Inflammatory macrophage (primary cell): ENCODE data around the gene SURF6.
"Not testable (repeated sequence)": the region's sequence is repeated elsewhere in the genome, so short reads cannot be mapped to it uniquely, and the experiment has no call there.

Experiments
- DNase-seq, 2 donors: peaks; one replicate each; pipeline ENCODE4 v3.0.0-alpha.2; 2020 to 2022
- total RNA-seq, 18 experiments: gene quantifications; one replicate each; lab custom pipeline; 2026; ENCODE audit warnings: mixed read lengths in 6 of 18, inconsistent platforms in 2 of 18; lab: John Stamatoyannopoulos, UW

SURF6 gene
- total RNA-seq: 5.0 to 55.2 (median 23.1) reads per million in 18 experiments

DNA sequence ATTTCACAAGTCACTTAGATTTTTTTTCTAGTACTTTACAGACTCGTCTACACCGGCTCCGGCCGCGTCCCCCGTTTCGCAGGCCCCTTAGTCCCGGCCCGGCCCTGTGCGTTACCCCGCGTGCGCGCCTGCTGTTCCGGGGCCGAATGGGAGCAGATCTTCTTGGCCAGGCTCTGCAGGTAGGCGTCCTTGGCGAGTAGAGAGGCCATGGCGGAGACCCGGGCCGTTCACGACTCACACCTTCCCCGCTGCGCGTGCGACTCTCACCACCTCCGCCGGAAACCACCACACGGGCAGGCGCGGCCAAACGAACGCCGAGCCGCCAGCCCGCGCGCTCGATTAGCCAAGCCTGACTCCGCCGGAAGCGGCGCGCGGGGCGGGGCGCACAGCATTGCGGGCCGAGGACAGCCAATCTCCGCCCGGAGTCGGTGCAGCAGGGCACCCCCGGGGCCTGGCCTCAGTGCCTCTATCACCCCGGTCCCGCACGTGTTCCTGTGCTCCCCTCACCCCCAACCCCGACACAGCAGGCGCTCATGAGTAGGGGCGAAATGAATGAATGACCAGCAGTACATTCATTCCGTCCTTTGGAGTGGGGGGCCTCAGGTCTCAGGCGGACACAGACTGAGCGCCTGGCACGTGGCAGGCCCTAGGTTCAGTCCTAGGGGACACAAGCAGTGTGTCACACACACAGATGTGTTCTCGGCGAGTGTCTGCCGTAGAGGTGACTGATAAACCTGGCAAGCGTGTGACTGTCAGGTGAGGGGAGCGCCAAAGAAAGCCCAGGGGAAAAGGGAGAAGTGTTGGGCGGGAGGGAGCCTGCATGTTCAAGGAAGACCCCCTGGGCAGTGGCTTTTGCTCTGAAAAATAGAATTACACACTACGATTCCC, at the start of gene SURF6:
TSS of gene SURF6 (minus strand) at position 265 of the 888 bp plus-strand sequence. CDS start at position 209, 56 bp downstream.
- peak; percentile 89 to 92 for DNase-seq

DNA sequence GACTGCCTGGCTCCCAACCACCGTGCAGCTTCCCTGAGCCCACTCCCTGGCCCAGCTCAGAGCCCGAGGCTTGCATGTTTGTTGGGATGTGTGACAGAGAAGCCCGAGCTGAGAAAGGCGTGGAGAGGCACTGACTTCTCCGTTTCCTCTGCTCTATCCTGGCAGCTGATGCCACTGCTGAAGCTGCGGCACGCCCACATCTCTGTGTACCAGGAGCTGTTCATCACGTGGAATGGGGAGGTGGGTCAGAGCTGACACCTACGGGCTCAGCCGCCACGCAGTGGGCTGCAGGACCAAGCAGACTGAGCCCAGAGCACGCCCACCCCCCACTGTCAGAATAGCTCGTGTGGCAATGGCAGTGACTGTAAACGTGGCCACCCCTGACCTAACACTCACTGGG, 49.5 kb upstream of the SURF6 start:
- DNase-seq: no peak

DNA sequence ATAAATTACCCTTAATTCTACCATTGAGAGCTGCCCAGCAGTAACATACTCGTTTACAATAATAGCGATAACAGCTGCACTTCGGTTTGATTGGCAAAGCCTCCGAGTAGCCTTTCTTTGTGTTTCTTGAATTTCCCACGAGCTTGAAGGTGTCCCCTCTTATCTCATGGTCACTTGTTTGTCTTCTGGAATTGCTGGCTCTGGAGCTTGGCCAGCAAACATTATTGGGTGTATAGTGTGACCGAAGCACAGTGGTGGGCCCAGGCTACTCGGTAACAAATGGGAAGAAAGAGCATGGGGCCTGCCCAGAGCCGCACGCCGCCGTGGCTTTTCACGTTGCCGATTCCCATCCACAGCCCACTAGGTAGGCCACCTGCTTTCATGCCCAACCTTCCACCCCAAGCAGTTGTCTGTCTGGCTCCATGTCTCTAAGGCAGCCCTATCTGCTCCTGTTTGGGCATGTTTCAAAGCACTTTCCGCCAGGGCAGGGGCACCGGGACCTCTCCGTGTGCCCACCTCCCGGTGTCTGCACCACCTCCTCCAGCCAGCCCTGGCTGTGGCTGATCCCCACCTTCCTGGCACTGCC, 48.8 kb upstream of the SURF6 start:
- no peak for DNase-seq

DNA sequence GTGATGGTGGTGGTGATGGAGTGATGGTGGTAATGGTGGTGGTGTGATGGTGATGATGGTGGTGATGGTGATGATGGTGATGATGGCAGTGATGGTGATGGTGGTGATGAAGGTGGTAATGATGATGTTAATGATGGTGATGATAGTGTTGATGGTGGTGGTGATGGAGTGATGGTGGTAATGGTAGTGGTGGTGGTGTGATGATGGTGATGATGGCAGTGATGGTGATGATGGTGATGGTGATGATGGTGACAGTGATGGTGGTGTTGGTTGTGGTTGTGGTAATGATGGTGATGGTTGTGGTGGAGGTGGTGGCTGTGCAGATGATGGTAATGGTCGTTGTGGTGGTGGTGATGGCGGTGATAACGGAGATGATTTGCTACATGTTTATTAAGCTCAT, 47.5 kb upstream of the SURF6 start:
- DNase-seq: no peak

DNA sequence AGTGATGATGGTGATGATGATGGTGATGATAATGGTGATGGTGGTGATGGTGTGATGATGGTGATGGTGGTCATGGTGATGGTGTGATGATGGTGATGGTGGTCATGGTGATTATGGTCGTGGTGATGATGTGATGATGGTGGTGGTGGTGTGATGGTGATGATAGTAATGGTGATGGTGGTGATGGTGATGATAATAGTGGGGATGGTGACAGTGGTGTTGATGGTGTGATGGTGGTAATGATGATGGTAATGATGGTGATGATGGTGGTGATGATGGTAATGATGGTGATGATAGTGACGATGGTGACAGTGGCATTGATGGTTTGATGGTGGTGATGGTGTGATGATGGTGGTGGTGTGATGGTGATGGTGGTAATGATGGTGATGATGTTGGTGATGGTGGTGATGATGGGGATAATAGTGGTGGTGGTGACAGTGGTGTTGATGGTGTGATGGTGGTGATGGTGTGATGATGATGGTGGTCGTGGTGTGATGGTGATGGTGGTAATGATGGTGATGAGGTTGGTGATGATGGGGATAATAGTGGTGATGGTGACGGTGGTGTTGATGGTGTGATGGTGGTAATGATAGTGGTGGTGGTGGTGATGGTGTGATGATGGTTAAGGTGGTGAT, 46.6 kb upstream of the SURF6 start:
- no peak for DNase-seq

DNA sequence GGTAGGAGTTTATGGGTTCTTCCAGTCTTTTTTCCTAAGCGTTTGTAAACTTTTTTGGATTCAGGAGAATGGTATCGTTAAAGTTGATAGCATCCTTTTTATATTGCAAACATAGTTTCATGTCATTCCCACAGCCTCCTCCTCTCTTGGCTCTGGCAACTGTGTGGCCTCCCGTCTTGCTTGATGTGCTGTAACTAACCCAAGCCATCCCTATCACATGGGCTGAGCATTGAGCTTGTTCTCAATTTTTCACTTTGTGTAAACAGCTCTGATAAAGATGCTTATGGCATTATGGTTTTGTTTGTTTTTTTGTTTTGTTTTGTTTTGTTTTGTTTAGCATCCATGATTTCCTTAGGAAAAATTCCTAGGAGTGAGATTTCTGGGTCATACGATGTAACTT, 44.7 kb upstream of the SURF6 start:
- DNase-seq: no peak

DNA sequence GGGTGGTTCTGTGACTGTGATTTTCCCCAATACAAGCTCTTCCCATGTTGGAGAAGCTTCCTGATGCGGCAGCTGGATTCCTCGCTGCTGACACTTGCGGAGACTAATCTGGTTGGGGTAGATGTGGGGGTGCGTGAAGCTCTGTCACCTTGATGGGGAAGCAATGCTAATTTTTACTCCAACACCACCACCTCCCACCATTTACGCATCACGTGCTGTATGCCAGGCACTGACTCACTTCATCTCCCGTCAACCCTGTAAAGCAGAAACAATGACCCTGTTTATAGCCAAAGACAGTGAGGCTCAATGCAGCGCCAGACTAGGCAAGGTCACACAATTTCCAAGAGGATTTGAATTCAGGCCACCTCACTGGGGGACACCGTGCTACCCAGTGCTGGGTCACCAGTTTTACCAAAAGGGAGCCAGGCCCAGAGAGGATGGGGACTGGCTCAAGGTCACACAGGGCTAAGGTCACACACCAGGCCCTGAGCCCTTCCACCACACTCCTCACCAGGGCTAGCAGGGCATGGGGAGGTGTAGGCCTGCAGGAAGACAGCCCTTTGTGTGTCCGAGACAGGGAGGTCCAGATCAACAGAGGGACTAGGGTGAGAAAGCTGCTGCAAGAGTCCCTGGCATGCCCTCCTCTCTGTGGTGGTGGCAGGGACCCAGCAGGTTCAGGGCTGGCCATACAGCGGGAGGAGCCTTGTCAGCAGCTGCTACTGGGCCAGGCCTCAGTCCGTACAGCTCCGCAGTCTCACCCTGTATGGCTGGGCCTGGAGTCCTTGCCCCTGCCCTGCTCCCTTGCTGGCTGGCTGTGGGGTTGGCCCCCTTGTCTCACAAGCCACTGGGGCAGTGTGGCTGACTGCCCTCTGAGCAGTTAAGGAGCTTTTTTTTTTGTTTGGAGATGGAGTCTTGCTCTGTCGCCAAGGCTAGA, 43.4 kb upstream of the SURF6 start:
- no peak for DNase-seq

DNA sequence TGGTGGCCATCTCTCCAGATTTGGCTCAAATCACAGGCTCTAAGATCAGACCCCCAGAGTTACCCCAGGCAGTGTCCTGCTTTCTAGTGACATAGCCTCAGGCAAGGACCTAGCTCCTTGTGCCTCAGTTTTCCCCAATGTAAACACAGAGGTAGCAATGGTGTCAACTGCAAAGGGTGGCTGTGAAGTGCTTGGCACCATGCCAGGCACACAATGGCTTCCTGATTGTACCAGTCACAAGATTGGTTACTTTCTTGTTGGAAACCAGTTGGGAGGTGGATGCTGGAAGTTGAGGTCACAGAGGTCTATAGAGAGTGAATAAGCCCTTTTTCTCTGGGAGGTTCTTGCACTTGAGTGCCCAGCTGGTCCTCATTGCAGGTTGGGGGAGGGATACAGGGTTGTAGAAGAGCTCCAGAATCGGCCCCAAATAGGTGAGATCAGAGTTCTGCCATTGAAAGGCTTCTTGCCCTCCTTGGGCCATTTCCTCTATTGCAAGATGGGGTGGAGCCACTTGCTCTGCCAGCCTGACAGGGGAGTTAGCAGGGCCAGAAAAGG, 42.5 kb upstream of the SURF6 start:
- DNase-seq: no peak

DNA sequence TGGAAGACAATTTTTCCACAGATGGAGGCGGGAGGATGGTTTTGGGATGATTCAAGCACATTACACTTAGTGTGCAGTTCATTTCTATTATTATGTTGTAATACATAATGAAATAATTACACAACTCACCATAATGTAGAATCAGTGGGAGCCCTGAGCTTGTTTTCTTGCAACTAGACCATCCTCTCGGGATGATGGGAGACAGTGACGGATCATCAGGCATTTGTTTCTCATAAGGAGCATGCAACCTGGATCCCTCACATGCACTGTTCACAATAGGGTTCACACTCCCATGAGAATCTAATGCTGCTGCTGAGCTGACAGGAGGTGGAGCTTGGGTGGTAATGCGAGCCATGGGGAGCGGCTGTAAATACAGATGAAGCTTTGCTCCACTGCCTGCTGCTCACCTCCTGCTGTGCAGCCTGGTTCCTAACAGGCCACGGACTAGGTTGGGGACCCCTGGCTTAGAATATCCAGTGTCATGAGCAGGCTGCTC, 41.8 kb upstream of the SURF6 start:
- no peak for DNase-seq

DNA sequence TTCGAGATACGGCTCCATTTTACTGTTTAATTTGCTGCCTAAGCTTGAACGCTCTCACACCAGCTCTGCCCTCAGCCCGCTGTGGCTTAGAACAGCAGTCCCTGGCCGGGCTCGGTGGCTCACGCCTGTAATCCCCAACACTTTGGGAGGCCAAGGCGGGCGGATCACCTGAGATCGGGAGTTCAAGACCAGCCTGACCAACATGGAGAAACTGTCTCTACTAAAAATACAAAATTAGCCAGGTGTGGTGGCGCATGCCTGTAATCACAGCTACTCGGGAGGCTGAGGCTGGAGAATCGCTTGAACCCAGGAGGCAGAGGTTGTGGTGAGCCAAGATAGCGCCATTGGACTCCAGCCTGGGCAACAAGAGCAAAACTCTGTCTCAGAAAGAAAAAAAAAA, 41.3 kb upstream of the SURF6 start:
- DNase-seq: not testable (repeated sequence)

DNA sequence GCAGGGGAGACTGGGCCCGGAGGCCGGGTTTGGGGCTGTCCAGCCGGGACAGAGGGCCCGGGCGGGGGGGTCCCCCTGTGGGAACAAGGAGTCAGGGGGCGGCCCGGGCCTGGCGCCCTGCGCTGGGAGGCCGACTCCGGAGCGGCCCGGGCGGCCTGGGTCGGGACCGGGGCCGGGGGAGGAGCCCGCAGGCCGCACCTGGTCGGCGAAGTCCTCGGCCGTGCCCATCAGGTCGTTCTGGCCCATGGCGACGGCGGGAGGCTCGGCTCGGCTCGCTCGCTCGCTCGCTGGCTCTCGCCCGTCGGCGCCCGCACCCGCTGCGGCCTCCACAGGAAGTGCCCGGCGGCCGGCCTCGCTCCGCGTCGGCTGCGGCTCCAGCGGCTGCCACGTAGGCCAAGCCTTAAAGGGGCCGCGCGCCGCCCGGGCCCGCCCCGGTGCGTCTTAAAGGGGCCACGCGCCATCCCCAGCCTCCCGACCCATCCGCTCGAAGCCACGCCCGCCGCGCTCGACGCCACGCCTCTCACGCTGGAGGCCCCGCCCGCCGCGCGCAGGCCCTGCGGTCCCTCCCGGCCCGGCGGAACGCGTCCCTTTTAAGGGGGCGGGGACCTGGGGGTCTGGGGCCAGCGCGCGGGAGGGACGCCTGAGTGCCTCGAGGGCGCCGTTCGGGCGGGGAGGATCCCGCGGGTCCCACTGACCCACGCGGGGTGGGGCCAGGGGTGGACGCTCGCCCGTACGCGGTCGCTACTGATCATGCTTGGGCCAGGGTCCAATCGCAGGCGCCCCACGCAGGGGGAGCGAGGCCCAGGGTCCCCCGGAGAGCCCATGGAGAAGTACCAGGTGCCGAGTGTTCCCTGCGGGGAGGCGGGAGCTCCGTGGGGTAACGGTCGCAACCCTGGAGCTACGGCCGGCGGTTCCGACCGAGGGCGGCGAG, 40.0 kb upstream of the SURF6 start, which contains the start of the genes STKLD1 and SURF4:
TSS of gene STKLD1 (plus strand) at position 643 of the 931 bp plus-strand sequence. CDS start at position 751, 108 bp downstream.
TSS of gene SURF4 (minus strand) at position 337 of the 931 bp plus-strand sequence. CDS start at position 246, 91 bp downstream.
- DNase-seq: peak; percentile 97 to 98

DNA sequence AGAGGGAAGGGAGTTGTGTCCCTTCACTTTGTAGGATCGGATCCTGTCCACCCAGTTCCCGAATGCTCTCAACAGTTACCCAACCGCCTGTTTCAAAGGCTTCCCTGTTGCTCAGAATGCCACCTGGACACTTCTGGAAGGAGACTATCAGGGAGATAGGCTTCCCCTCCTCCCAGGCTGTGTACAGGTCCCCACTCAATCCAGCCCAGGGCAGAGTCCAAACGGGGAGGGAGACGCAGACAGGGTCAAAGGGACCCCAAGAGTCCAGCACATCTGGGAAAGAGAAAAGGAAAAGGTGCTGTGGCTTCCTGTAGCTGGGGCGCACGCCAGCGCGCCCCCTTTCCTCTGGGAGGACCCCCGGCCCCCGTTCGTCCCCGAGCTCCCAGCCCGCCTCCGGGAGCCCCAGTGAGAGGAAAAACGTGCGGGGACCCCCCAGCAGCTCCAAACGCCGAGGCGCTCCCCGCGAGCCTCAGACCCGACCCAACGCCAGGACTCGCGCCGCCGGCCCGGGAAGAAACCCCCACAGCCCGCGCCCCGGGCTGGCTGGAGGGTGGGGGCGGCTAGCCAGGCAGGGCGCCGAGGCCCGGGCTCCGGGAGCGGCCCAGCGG, 39.2 kb upstream of the SURF6 start:
- DNase-seq: peak; percentile 40 to 60

DNA sequence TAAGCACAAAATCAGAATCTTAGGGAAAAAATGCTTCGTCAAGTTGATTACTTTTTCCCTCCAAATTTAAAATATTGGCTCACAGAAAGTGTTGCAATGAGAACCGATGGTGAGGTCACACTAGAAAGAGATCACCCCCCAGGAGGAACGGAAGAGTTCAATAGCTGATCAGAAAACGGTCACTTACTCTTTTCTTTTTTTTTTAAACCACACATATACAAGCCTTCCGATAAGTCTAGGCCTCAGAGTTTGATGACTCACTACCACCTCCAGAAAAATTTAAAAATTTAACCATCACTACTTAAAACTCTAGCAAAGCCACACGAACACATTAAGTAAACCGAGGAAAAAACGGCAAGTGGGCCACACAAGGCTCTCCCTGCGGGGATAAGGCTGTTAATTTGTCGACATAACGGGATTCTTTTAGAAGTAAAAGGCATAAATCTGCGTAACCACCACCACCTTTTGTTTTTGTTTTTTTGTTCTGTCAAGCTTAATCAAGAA, 38.7 kb upstream of the SURF6 start:
- peak; percentile 8 to 47 for DNase-seq

DNA sequence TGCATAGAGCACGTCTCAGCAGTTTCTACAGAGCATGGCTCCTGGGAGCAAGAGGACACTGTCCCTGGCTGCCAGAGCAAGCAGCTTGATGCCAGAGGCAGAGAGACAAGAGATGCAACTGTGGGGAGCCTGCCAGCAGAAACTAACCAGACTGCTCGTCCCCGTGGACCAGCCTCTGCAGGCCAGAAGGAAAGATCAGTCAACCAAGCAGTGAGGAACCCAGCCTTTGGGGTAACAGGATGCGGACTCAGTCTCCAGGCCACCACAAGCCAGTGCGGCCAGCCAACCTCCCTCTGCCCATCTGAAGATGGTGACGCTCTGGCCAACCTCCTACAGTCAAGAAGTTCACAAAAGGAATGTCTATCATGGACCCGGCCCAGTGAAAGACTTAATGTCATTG, 36.2 kb upstream of the SURF6 start:
- no peak for DNase-seq

DNA sequence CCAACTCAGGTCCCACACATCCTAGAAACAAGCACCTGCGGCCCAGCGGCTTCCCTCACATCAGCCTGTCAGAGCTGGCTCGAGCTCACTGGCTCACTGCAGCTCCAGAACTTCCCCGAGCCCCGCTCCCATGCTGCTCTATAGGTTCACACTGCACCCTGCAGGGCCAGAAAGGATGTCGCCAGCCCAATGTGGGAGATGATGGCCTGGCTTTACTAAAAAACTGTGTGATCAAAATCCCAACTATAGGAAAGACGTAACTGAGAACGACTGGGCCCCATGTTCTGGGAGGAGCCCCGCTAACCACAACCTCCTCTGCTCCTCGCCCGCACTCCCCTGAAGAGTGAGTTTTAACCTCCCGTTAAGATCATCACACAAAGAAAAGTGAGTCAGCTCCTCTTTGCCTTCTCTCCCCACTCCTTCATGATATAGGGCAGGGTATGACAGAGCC, 35.3 kb upstream of the SURF6 start:
- DNase-seq: peak in 1 of 2 donors; percentile 9

DNA sequence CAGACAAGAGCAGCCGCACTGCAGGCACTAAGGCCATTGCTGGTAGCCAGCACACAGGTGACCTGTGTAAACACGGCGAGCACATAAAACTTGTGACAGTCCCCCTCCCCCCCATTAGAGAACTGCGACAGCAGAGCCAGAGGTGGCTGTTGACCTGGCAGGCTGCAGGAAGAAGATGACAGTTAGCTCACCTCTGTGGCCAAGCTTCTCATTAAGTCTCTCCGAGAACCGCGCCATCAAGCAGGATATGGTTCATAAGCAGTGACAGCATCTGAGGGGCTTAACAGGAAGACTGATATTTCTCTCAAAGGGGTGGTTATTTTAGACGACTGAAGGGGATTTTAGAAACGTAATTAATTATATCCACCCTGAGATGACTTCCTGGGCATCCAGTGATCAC, 34.7 kb upstream of the SURF6 start:
- DNase-seq: no peak

DNA sequence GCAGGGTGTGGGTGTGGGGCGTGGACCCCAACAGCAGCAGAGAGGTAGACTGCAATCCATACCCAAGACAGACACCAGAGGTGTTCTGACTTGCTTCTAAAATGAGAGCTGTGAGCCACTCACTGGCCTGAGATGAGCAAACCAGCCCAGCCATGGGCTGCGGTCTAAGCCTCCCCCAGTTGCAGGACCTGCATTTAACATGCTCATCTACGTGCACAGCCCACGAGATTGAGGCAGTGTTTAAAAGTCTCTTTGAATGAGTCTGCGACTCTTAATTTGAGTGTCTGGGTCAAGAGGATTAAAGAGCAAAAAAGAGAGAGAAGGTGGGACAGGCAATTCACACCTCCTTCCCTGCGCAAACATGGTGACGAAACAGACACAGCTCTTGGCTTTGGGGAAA, 33.9 kb upstream of the SURF6 start:
- no peak for DNase-seq

DNA sequence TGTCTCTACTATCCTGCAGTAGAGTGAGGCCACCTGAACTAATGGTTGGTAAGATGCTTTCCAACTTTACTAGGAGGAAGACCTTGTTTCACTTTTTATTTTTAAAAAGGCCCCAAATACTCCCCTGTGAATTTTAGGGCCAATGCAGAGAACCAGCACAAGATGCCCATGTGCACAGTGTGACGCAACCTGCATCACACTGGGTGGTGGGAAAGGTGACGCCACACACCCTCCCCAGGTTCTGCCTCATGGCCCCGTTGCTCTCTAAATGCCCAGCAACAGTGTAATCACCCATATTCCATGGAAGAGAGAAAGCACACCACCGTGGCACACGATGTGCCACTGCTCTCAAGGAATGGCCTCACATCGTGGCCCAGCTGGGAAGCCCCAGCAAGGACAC, 33.4 kb upstream of the SURF6 start:
- DNase-seq: no peak

DNA sequence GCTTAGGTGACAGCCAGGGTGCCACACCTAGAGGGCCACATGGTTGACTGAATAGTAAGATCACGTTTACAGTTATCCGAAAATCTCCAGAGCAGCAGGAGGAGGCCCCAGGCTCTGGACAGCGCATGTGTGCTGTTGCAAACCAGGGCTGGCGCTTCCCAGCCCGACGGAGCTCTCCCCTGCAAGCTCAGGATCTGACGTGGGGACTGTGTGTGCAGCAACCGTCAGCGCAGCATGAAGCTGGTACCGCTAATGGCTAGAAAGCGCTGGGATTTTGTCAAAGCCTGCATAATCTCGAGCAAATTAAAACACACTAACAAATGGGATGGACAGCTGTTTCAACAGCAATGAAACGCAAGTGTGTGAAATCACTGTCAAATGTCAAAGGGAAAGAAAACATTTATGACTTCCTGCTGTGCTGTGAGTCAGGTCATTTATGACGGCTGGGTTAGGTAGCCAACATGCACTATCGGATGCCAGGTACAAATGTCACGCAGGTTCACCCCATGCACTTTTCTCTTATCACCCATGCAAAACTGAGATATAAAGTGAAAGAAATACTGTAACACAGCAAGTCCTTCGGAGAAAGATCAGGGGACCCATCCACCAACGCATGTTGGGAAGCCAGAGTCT, 32.4 kb upstream of the SURF6 start:
- no peak for DNase-seq
